ENCODE measurements around the gene CCL8. TPM values are rescaled to one million over a fixed set of nuclear protein-coding genes. Genes with fewer than 3 reads are reported as not detected.
A peak's percentile ranks its signal among the peaks of the same experiment; 100 is the strongest.

The CCL8 gene
- total RNA-seq, 3 donors from 2014 or later, result 0.66 to 2.6 (median 0.88) TPM

DNA sequence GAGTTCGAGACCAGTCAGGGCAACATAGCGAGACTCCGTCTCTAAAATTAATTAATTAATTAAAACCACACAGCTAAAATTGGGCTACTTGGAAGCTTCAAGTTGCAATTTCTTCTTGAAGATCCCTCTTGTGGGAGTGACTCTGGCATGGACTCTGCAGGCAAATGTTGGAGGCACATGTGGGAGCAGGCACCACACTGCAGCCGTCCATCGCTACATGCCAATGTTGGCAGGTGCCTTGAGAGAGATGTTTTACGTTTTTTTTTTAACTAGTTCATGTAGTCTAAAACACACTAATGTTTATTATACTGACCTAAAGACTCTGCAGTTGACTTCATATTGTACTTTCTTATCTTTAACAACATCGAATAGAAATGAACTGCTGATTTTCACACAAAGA lies 7.9 kb upstream of the CCL8 start:
- H3K4me3 ChIP-seq, result no peak overlapping the region
- DNase-seq (ENCODE audit: low spot score in 2 of 2), result no peak
- H3K27ac ChIP-seq, result no peak overlapping the region
- intact Hi-C loops (cut with DNase I; ENCODE audit: low total_unique reads), result no loop called here
- TF ChIP-seq, protein P1, sequence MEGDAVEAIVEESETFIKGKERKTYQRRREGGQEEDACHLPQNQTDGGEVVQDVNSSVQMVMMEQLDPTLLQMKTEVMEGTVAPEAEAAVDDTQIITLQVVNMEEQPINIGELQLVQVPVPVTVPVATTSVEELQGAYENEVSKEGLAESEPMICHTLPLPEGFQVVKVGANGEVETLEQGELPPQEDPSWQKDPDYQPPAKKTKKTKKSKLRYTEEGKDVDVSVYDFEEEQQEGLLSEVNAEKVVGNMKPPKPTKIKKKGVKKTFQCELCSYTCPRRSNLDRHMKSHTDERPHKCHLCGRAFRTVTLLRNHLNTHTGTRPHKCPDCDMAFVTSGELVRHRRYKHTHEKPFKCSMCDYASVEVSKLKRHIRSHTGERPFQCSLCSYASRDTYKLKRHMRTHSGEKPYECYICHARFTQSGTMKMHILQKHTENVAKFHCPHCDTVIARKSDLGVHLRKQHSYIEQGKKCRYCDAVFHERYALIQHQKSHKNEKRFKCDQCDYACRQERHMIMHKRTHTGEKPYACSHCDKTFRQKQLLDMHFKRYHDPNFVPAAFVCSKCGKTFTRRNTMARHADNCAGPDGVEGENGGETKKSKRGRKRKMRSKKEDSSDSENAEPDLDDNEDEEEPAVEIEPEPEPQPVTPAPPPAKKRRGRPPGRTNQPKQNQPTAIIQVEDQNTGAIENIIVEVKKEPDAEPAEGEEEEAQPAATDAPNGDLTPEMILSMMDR (IDR thresholded peaks at IDR 0.05), result no peak
- TF ChIP-seq POLR2AphosphoS5 (IDR thresholded peaks at IDR 0.05), result no peak
- TF ChIP-seq POLR2A (IDR thresholded peaks at IDR 0.05), result no peak
- peaks cover 0 to 6% of the 10 kb centered on the region in 2 donors for H3K4me1 ChIP-seq
- no peaks in the 10 kb centered on the region for H3K36me3 ChIP-seq
- H3K9me3 ChIP-seq, result no peaks in the 10 kb centered on the region
- H3K27me3 ChIP-seq, result no peaks in the 10 kb centered on the region

DNA sequence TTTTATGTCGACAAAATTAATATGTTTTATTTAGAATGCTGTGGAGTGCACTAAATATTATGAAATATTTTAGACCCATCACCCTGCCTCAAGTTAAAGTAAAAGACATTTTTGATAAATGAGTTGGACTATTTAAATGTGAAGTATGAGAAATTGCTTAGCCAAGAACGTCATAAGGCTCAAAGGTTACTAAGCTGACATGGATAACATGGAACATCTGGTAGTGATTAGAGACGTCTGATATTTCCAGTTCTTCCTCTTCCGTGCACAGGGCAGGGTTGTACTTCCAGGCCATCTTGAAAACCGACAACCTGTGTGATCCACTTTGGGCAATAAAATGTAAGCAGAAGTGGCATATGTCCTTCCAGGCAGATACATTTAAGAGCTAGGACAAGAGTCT lies 7.2 kb upstream of the CCL8 start:
- H3K27me3 ChIP-seq, result no peaks in the 10 kb centered on the region
- DNase-seq (ENCODE audit: low spot score in 2 of 2), result no peak
- intact Hi-C loops (cut with DNase I; ENCODE audit: low total_unique reads), result no loop called here
- no peaks in the 10 kb centered on the region for H3K9me3 ChIP-seq
- peaks cover 0 to 6% of the 10 kb centered on the region in 2 donors for H3K4me1 ChIP-seq
- no peak overlapping the region for H3K4me3 ChIP-seq
- TF ChIP-seq, protein P1 (IDR thresholded peaks at IDR 0.05), result no peak
- H3K27ac ChIP-seq, result peak overlapping the region in 1 of 2 donors; percentile 38
- no peaks in the 10 kb centered on the region for H3K36me3 ChIP-seq

DNA sequence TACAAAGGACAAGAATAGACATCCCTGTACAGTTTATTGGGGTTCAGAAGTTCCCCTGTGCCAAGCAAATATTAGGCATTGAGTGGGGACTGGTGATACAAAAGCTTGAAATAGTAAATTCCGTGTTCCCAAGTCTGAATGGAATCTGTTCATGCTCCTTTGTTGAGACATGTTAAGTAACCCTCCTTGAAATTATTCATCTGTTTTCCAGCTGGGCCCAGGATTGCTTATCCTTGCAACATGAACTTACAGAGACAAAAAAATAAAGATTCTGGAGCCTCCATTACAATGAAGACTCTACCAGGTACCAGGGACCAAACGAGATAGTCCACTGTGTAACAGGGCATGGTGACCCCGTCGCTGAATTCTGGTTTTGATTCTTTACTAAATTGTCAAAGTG lies 6.1 kb upstream of the CCL8 start:
- peak overlapping the region; percentile 38 to 51 for H3K27ac ChIP-seq
- no peak overlapping the region for H3K4me3 ChIP-seq
- intact Hi-C loops (cut with DNase I; ENCODE audit: low total_unique reads), result no loop called here
- H3K36me3 ChIP-seq, result no peaks in the 10 kb centered on the region
- H3K9me3 ChIP-seq, result no peaks in the 10 kb centered on the region
- no peaks in the 10 kb centered on the region for H3K27me3 ChIP-seq
- TF ChIP-seq POLR2A (IDR thresholded peaks at IDR 0.05) (no peak), POLR2AphosphoS5 (IDR thresholded peaks at IDR 0.05) (no peak)
- TF ChIP-seq, protein P1 (IDR thresholded peaks at IDR 0.05), result no peak
- no peak for DNase-seq (ENCODE audit: low spot score in 2 of 2)
- H3K4me1 ChIP-seq, result peaks cover 0 to 6% of the 10 kb centered on the region in 2 donors

DNA sequence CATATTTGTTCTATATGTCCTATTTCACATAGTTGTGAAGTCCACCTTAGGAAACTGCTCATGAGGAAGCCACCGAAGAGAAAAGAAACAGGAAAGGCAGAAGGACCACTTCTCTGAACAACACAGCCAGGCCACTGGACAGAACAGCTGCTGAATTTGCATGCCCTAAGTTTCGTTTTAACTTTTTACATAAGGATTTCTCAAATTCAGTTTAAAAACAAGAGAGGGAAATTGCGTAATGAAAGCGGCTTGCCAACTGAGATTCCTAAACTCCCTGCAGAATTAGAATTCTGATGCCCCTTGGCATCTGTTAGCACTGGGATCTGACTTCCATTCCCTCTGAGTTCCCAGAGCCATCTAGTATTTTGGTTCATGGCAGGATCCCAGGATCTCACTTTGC lies 5.0 kb upstream of the CCL8 start:
- Histone ChIP-seq H3K27me3 (no peaks in the 10 kb centered on the region), H3K27ac (peak overlapping the region; percentile 27 to 50), H3K36me3 (no peaks in the 10 kb centered on the region), H3K9me3 (no peaks in the 10 kb centered on the region), H3K4me3 (no peak overlapping the region), H3K4me1 (peaks cover 0 to 6% of the 10 kb centered on the region in 2 donors)
- intact Hi-C loops (cut with DNase I; ENCODE audit: low total_unique reads), result no loop called here
- TF ChIP-seq, protein P1 (IDR thresholded peaks at IDR 0.05), result no peak
- peak in 2 of 3 donors; percentile 18 to 81 for TF ChIP-seq POLR2AphosphoS5 (IDR thresholded peaks at IDR 0.05)
- DNase-seq (ENCODE audit: low spot score in 2 of 2), result no peak

DNA sequence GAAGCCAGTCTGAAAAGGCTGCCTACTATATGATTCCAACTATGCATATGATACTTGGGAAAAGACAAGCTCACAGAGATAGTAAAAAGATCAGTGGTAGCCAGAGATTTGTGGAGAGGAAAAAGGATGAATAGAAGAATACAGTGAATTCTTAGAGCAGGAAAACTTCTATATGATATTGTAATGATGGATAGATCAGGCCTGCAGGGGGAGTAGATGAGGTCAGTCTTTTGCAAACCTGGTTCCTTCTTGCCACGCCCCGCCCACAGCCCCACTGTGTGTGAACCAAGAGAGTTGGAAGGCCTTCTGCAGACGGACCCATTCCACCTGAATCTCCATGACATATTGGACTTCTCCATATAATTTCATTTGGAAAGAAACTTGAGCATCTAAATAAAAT lies 761 bp upstream of the CCL8 start:
- H3K27ac ChIP-seq, result peak overlapping the region in 1 of 2 donors; percentile 61
- no peaks in the 10 kb centered on the region for H3K27me3 ChIP-seq
- no peak for DNase-seq (ENCODE audit: low spot score in 2 of 2)
- no peaks in the 10 kb centered on the region for H3K9me3 ChIP-seq
- TF ChIP-seq POLR2A (IDR thresholded peaks at IDR 0.05) (no peak), POLR2AphosphoS5 (IDR thresholded peaks at IDR 0.05) (no peak)
- TF ChIP-seq, protein P1 (IDR thresholded peaks at IDR 0.05), result no peak
- H3K4me3 ChIP-seq, result no peak overlapping the region
- peaks cover 0 to 6% of the 10 kb centered on the region in 2 donors for H3K4me1 ChIP-seq
- intact Hi-C loops (cut with DNase I; ENCODE audit: low total_unique reads), result no loop called here
- H3K36me3 ChIP-seq, result no peaks in the 10 kb centered on the region
